Kidney (tissue), 14 donors: ENCODE data around the gene ZNF451. TPM values are rescaled to one million over a fixed set of nuclear protein-coding genes. Genes with fewer than 3 reads are reported as not detected.
"Not testable (repeated sequence)": the region's sequence is repeated elsewhere in the genome, so short reads cannot be mapped to it uniquely, and the experiment has no call there.

Source experiments
- DNase-seq, 5 donors: peaks; one replicate each; pipeline ENCODE4 v3.0.0-alpha.2; 2013 to 2020
- FAIRE-seq: peaks from 2 replicates; lab custom pipeline; 2012; peaks lifted over from hg19 to GRCh38; lab: Jason Lieb, UNC
- H3K27ac ChIP-seq, 2 donors: one replicate each; pipeline ENCODE4 v1.7.0; 2013; ENCODE audit warnings: low read depth in 2 of 2, low read length in 2 of 2, inconsistent platforms in 1 of 2
- H3K27me3 ChIP-seq: one replicate; pipeline ENCODE4 v1.7.1; 2013; ENCODE audit warnings: low read length, inconsistent platforms; ENCODE audit not compliant: control insufficient read depth, insufficient read depth
- H3K36me3 ChIP-seq, 3 donors: one replicate each; pipeline versions ENCODE4 v1.7.0 to v1.7.1; 2013; ENCODE audit warnings: low read length in 3 of 3, control low read depth in 1 of 3, inconsistent platforms in 1 of 3; ENCODE audit not compliant: insufficient read depth in 3 of 3, control insufficient read depth in 2 of 3
- H3K4me1 ChIP-seq, 3 donors: one replicate each; pipeline versions ENCODE4 v1.7.0 to v1.7.1; 2013; ENCODE audit warnings: low read length in 3 of 3, inconsistent platforms in 1 of 3, low read depth in 1 of 3; ENCODE audit not compliant: control insufficient read depth in 2 of 3, insufficient read depth in 2 of 3
- H3K4me3 ChIP-seq, 3 donors: one replicate each; pipeline versions ENCODE4 v1.7.0 to v1.8.1; 2013; ENCODE audit warnings: low read length in 3 of 3, control low read depth in 1 of 3, inconsistent platforms in 1 of 3
- H3K9ac ChIP-seq, 3 donors: one replicate each; pipeline versions ENCODE4 v1.7.0 to v1.7.1; 2013; ENCODE audit warnings: low read length in 3 of 3, control low read depth in 1 of 3, inconsistent platforms in 1 of 3
- H3K9me3 ChIP-seq, 3 donors: one replicate each; pipeline versions ENCODE4 v1.7.0 to v1.7.1; 2013; ENCODE audit warnings: low read length in 3 of 3, control low read depth in 1 of 3, inconsistent platforms in 1 of 3; ENCODE audit not compliant: control insufficient read depth in 2 of 3, insufficient read depth in 1 of 3
- intact Hi-C: fragments of 100-400 bp; cut with DNase I; formaldehyde crosslinking; loops from one replicate; pipeline ENCODE4 v1.11.1; 2022
- polyA plus RNA-seq: library from polyadenylated mRNA; stranded (reverse); fragments of 350-450 nt; fragmentation: Illumina TruSeq; extraction: RNeasy Lipid Tissue Mini Kit (QIAGEN cat#74804); gene quantifications from one replicate; pipeline ENCODE4 v1.2.3, GENCODE V29; 2014; ENCODE audit warnings: low read depth, low replicate concordance; ENCODE audit not compliant: insufficient read depth
- total RNA-seq: library from RNA; stranded (reverse); fragmentation: NEBNext Ultra II Directional; extraction: Animal tissue kit (Norgen Biotek cat#: 25700); gene quantifications from one replicate; pipeline ENCODE4 v1.2.1, GENCODE V29; 2021
- TF ChIP-seq, protein P1 (sequence below): IDR thresholded peaks from 3 replicates; pipeline ENCODE4 v1.5.1; 2012; ENCODE audit warnings: mild to moderate bottlenecking, moderate library complexity, borderline replicate concordance; ENCODE audit not compliant: insufficient read depth; ENCODE audit errors: extremely low read depth
- donor health status: control.
- donor health status: control.
- donor health status: control.
- donor health status: control.
- donor health status: control.
- donor health status: DM: yes; HTN: yes; CAD: no.
- donor health status: Normal renal cell carcinoma (clear cell type).

ZNF451 gene
- total and polyA plus RNA-seq, 2 donors from 2014 or later, result 7.8 to 55.0 TPM

DNA sequence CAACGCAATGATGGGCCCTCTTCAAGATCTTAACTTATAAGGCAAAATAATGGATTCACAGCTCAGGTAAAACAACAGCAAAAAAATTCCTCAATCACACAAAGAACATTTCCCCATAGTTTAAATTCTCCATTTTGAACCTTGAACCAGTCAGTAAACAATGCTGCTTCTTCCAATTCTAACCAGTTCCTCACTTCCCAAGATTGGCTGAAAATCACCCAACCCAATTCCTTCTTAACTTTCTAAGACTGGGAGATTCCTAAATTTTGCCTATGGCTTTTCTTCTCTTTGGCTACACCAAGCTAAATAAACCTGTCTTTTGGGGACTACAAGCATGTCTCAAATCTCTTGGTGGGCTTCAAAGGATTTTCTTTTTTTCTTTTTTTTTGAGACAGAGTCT lies 3.1 kb upstream of the ZNF451 start:
- no peak for FAIRE-seq
- H3K4me1 ChIP-seq, result peaks cover 0 to 4% (median 3%) of the 10 kb centered on the region in 3 donors
- no peaks in the 10 kb centered on the region for H3K9me3 ChIP-seq
- no peak overlapping the region for H3K27ac ChIP-seq
- intact Hi-C loops, result no loop called here
- no peaks in the 10 kb centered on the region for H3K36me3 ChIP-seq
- H3K4me3 ChIP-seq, result no peak overlapping the region
- H3K9ac ChIP-seq, result no peak overlapping the region
- no peak for DNase-seq
- TF ChIP-seq, protein P1, sequence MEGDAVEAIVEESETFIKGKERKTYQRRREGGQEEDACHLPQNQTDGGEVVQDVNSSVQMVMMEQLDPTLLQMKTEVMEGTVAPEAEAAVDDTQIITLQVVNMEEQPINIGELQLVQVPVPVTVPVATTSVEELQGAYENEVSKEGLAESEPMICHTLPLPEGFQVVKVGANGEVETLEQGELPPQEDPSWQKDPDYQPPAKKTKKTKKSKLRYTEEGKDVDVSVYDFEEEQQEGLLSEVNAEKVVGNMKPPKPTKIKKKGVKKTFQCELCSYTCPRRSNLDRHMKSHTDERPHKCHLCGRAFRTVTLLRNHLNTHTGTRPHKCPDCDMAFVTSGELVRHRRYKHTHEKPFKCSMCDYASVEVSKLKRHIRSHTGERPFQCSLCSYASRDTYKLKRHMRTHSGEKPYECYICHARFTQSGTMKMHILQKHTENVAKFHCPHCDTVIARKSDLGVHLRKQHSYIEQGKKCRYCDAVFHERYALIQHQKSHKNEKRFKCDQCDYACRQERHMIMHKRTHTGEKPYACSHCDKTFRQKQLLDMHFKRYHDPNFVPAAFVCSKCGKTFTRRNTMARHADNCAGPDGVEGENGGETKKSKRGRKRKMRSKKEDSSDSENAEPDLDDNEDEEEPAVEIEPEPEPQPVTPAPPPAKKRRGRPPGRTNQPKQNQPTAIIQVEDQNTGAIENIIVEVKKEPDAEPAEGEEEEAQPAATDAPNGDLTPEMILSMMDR, result no peak
- H3K27me3 ChIP-seq, result no peaks in the 10 kb centered on the region

DNA sequence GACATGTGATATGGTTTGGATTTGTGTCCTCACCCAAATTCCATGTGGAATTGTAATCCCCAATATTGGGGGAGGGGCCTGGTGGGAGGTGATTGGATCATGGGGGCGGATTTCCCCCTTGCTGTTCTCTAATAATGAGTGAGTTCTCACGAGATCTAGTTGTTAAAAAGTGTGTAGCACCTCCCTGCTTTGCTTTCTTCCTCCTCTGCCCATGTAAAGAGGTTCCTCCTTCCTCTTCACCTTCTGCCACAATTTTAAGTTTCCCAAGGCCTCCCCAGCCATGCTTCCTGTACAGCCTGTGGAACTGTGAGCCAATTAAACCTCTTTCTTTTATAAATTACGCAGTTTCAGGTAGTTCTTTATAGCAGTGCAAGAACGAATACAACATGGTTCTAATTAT lies 2.1 kb upstream of the ZNF451 start:
- no peak overlapping the region for H3K27ac ChIP-seq
- H3K9me3 ChIP-seq, result no peaks in the 10 kb centered on the region
- no peak for DNase-seq
- no peak overlapping the region for H3K9ac ChIP-seq
- no peaks in the 10 kb centered on the region for H3K36me3 ChIP-seq
- H3K27me3 ChIP-seq, result no peaks in the 10 kb centered on the region
- no peak for FAIRE-seq
- H3K4me3 ChIP-seq, result no peak overlapping the region
- peaks cover 2 to 11% (median 4%) of the 10 kb centered on the region in 3 donors for H3K4me1 ChIP-seq
- intact Hi-C loops, result no loop called here
- TF ChIP-seq, protein P1, result no peak

DNA sequence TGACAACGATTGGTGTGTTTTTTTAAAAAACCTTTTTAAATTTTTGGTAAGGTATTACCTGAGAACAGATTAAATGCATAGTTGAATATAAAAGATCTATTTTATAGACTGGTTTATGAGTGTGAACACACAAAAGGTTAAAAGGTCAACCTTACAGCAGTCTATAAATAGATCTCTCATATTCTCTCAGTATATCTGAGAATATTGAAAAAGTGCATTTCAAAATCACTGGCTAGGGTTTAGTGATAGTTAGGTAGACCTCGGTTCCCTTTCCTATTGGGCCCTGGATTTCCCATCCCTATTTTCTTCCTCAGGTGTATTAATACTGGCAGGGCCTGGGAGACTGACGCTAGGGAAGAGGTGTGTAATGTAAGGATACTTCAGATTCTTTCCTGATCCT lies 723 bp upstream of the ZNF451 start:
- peak in 1 of 5 donors; percentile 5 for DNase-seq
- TF ChIP-seq, protein P1, result no peak
- no peaks in the 10 kb centered on the region for H3K9me3 ChIP-seq
- peaks cover 2 to 11% (median 4%) of the 10 kb centered on the region in 3 donors for H3K4me1 ChIP-seq
- FAIRE-seq, result no peak
- peak overlapping the region; percentile 76 to 89 (median 82) for H3K4me3 ChIP-seq
- no peak overlapping the region for H3K27ac ChIP-seq
- H3K36me3 ChIP-seq, result no peaks in the 10 kb centered on the region
- H3K9ac ChIP-seq, result peak overlapping the region in 2 of 3 donors; percentile 29 to 86
- intact Hi-C loops, result no loop called here
- no peaks in the 10 kb centered on the region for H3K27me3 ChIP-seq

DNA sequence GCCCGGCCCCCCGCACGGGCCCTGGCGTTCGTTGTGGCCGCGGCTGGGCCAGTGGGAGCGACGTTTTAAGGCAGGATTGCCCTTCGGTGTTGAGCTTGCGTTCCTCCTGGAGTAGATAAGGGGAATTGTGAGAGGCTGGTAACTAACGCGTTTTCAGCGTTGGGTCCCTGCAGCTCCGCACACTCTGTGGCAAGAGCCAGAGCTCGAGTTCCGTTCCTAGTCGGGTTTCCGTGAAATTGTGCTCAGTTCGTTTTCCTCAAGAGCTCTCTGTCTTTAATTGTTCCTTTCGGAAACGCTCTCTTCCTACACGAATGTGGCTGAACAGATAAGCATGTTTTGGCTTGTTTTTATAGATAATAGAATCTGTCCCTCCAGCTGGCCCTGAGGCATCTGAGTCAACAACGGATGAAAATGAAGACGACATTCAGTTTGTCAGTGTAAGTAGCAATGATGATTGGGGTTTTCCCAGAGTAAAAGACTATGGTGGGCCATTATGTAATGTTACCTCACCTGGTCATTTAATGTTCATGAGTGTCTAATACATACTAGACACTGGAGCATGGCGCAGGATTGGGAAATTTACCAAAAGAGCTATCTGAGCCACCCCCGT lies 575 bp downstream of the ZNF451 start:
- H3K36me3 ChIP-seq, intact Hi-C loops, H3K27ac ChIP-seq, DNase-seq, H3K27me3 ChIP-seq, H3K9me3 ChIP-seq, H3K9ac ChIP-seq, FAIRE-seq: not testable (repeated sequence)
- H3K4me3 ChIP-seq, result peak overlapping the region in 1 of 3 donors; percentile 76
- peaks cover 2 to 11% (median 4%) of the 10 kb centered on the region in 3 donors for H3K4me1 ChIP-seq

DNA sequence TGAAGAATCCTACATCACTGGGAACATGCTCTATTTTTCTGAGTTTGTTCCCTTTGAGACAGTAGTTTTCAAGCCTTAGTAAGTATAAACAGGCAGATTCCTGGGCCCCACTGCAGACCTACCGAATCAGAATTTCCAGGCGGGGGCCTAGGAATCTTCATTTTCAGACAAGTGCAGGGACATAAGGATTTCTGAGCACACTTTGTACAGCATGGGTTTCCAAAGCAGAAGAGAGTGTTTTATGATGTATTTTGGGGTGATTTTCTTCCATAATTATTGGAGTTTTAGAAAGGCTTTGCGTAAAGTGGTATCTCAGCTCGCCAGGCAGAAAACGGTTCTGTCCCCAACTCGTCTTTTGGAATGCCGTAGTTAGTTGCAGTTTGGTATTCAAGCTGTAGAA lies 1.4 kb downstream of the ZNF451 start:
- H3K9ac ChIP-seq, FAIRE-seq, H3K27ac ChIP-seq, H3K36me3 ChIP-seq, H3K4me3 ChIP-seq, DNase-seq, H3K9me3 ChIP-seq, H3K27me3 ChIP-seq, intact Hi-C loops: not testable (repeated sequence)
- H3K4me1 ChIP-seq, result peaks cover 2 to 11% (median 4%) of the 10 kb centered on the region in 3 donors
